GM12892 (cell line): Measurements from ENCODE around the gene ROR1.

Experiments
- POLR2A ChIP-seq: IDR thresholded peaks from 2 replicates; pipeline ENCODE4 v1.6.1; 2011; ENCODE audit warnings: low read depth, low read length, control low read depth
- TAF1 ChIP-seq: IDR thresholded peaks from 2 replicates; pipeline ENCODE4 v1.6.1; 2011; ENCODE audit warnings: low read depth, mild to moderate bottlenecking, control low read depth, low read length, borderline replicate concordance

DNA sequence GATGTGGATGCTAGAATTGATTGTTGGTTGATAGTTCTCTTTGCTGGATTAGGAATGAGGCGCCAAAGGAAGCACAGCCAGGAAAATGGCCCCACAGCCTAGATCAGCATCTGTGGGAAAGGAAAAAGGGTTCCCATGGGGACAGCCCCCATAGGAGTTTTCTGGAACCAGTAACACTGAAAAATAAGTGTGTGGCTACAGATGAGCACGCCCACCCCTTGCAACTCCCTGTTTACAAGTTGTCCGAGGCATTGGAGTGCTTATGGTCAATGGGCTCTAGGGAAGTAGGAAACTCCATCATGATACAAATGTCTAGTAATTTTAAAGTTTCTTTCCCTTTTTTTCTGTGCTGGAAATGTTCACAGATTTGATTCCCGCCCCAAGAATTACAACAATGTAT is 405.8 kb downstream of the ROR1 start:
- no peak for TF ChIP-seq POLR2A
- TF ChIP-seq TAF1, result no peak
